ENCODE data around the gene CCDC171.

- TF ChIP-seq POLR2A (IDR thresholded peaks at IDR 0.05; ENCODE audit: low read depth, low read length) (no peak), POLR2AphosphoS5 (IDR thresholded peaks at IDR 0.05; ENCODE audit: low read depth, low read length) (no peak), TAF1 (IDR thresholded peaks at IDR 0.05; ENCODE audit: borderline replicate concordance, low read depth, low read length) (no peak)
Observed at GRCh38 chr9:15724016-15724415, 171.2 kb downstream of the CCDC171 start.
